ENCODE measurements around the gene SLC10A7. TPM values are rescaled to one million over a fixed set of nuclear protein-coding genes. Genes with fewer than 3 reads are reported as not detected.
A peak's percentile ranks its signal among the peaks of the same experiment; 100 is the strongest.

Gene SLC10A7
- total and polyA plus RNA-seq, 4 donors, result 3.7 to 18.7 (median 7.6) TPM

DNA sequence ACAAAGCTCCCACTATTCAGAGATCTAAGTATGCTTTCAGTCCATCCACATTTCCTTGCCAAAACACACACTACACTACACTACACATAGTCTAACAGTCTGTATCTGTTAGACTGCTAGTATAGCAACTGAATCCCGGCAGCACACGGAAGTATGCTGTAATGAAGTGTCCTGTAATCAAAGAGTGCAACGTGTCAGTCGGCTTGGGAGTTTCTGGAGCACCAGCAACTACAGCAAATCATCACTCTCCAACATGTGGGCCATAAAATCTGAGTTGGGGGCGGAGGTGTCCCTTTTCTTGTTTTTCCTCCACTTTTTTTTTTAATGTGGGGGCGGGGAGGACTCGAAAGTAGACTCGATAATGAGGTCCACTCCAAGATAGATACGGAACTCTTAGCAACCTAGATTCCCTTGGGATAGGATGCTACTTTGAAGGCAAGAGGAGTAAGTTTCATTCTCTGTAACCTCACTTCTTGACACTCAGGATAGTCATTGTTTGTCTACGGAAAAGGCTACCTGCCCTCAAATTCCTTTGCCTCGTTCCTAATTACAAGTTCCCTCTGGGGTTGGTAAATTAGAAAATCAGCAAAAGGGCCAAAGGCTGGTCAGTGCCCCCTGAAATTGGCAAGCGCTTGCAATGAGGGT lies 722 bp downstream of the SLC10A7 start:
- Histone ChIP-seq H3K27ac (ENCODE audit: low read depth in 1 of 2, low read length in 2 of 2) (peak overlapping the region; percentile 79 to 81), H3K4me3 (ENCODE audit: low read depth in 1 of 3, low read length in 3 of 3) (peak overlapping the region; percentile 82 to 92 (median 84)), H3K9me3 (ENCODE audit: control insufficient read depth in 4 of 4, low read length in 3 of 4) (no peaks in the 10 kb centered on the region), H3K9ac (ENCODE audit: low read depth in 1 of 2, low read length in 2 of 2) (peak overlapping the region; percentile 67 to 86), H3K27me3 (ENCODE audit: control insufficient read depth in 4 of 4, insufficient read depth in 4 of 4, low read length in 3 of 4) (no peaks in the 10 kb centered on the region), H3K36me3 (ENCODE audit: control insufficient read depth in 4 of 4, insufficient read depth in 3 of 4, low read depth in 1 of 4, low read length in 3 of 4) (no peaks in the 10 kb centered on the region), H3K4me1 (ENCODE audit: control insufficient read depth in 4 of 4, insufficient read depth in 4 of 4, low read length in 3 of 4) (peaks cover 3 to 20% (median 10%) of the 10 kb centered on the region in 4 donors)
- TF ChIP-seq, protein P1, sequence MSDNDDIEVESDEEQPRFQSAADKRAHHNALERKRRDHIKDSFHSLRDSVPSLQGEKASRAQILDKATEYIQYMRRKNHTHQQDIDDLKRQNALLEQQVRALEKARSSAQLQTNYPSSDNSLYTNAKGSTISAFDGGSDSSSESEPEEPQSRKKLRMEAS (IDR thresholded peaks at IDR 0.05), result peak; percentile 54
- TF ChIP-seq HNF4A (conservative IDR thresholded peaks at IDR 0.05) (no peak), TAF1 (conservative IDR thresholded peaks at IDR 0.05) (peak; percentile 77), RAD21 (IDR thresholded peaks at IDR 0.05) (peak in 1 of 2 donors; percentile 24), RXRA (IDR thresholded peaks at IDR 0.05) (peak; percentile 8 to 17), EGR1 (IDR thresholded peaks at IDR 0.05; ENCODE audit: low read depth in 2 of 2) (no peak)
- WGBS, result under 1% methylated on average over 12 of the region's 12 CpGs
- DNase-seq (ENCODE audit: low spot score), result peak; percentile 36

DNA sequence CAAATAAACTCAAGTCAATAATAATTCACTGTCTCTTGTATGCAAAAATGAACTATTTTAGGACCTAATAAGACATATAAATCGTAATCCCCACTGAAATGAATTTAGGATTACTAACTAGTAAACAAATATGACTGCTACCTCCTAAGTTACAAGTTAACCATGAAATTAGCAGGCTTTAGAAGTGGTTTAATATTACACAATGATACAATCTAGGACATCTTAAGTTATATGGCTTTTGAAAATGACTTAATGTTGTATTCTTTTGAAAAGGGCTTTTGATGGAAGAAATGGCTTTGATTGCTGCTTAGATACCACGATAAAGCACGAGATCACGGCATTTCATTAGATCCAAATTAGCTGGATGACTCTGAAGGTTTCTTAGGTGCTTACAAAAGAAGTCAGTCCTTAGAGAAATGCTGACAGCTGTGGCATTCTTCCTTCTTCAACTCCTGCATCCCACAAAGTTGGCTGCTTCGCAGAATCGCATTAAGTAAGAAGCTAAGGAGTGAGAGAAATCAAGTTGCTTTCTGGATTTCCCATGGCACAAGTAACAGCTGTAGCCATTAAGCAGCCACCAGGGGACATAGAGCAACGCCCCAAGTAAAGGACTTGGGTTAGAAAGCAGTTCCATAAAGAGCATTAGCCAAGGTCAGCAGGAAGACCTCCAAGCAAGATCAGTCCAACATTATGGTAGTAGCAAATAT lies 6.9 kb downstream of the SLC10A7 start:
- Histone ChIP-seq H3K4me1 (ENCODE audit: control insufficient read depth in 4 of 4, insufficient read depth in 4 of 4, low read length in 3 of 4) (peaks cover 0 to 5% (median under 1%) of the 10 kb centered on the region in 4 donors), H3K27ac (ENCODE audit: low read depth in 1 of 2, low read length in 2 of 2) (no peak overlapping the region), H3K27me3 (ENCODE audit: control insufficient read depth in 4 of 4, insufficient read depth in 4 of 4, low read length in 3 of 4) (no peaks in the 10 kb centered on the region), H3K36me3 (ENCODE audit: control insufficient read depth in 4 of 4, insufficient read depth in 3 of 4, low read depth in 1 of 4, low read length in 3 of 4) (peaks cover 0 to 9% (median 5%) of the 10 kb centered on the region in 4 donors), H3K9ac (ENCODE audit: low read depth in 1 of 2, low read length in 2 of 2) (no peak overlapping the region), H3K9me3 (ENCODE audit: control insufficient read depth in 4 of 4, low read length in 3 of 4) (no peaks in the 10 kb centered on the region), H3K4me3 (ENCODE audit: low read depth in 1 of 3, low read length in 3 of 3) (no peak overlapping the region)
- no peak for TF ChIP-seq TAF1 (conservative IDR thresholded peaks at IDR 0.05)
- TF ChIP-seq, protein P2, sequence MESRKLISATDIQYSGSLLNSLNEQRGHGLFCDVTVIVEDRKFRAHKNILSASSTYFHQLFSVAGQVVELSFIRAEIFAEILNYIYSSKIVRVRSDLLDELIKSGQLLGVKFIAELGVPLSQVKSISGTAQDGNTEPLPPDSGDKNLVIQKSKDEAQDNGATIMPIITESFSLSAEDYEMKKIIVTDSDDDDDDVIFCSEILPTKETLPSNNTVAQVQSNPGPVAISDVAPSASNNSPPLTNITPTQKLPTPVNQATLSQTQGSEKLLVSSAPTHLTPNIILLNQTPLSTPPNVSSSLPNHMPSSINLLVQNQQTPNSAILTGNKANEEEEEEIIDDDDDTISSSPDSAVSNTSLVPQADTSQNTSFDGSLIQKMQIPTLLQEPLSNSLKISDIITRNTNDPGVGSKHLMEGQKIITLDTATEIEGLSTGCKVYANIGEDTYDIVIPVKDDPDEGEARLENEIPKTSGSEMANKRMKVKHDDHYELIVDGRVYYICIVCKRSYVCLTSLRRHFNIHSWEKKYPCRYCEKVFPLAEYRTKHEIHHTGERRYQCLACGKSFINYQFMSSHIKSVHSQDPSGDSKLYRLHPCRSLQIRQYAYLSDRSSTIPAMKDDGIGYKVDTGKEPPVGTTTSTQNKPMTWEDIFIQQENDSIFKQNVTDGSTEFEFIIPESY (IDR thresholded peaks at IDR 0.05), result no peak
- TF ChIP-seq REST (IDR thresholded peaks at IDR 0.05), result no peak
- TF ChIP-seq HNF4G (IDR thresholded peaks at IDR 0.05), result no peak
- TF ChIP-seq RAD21 (IDR thresholded peaks at IDR 0.05), result no peak
- no peak for TF ChIP-seq SP1 (IDR thresholded peaks at IDR 0.05)
- WGBS, result 95% methylated on average over 7 of the region's 7 CpGs
- no peak for DNase-seq (ENCODE audit: low spot score)
